HUDEP-2 (cell line): ENCODE data around the gene TTL.
A peak's percentile ranks its signal among the peaks of the same experiment; 100 is the strongest.
"Not testable (repeated sequence)": the region's sequence is repeated elsewhere in the genome, so short reads cannot be mapped to it uniquely, and the experiment has no call there.

Experiments
- DNase-seq, 76 experiments: peaks; one replicate each; lab custom pipeline; 2025; ENCODE audit not compliant: unreplicated experiment in 76 of 76; lab: John Stamatoyannopoulos, UW

TTL gene

GRCh38 chr2:112481528-112482233 is at the start of gene TTL:
Gene TTL, plus strand, starts transcription at chr2:112482156. Its CDS starts 189 bp downstream, at chr2:112482345.
- peak in 66 of 76 experiments; percentile 6 to 72 (median 54) for DNase-seq

GRCh38 chr2:112432390-112432734 is 49.6 kb upstream of the TTL start:
- not testable (repeated sequence) for DNase-seq

GRCh38 chr2:112432735-112433479 is 49.0 kb upstream of the TTL start:
- DNase-seq, result not testable (repeated sequence)

GRCh38 chr2:112433480-112433879 is 48.5 kb upstream of the TTL start, which contains the start of gene RGPD8:
Gene RGPD8, minus strand, starts transcription at chr2:112433645. Its CDS starts 192 bp downstream, at chr2:112433453.
- DNase-seq, result not testable (repeated sequence)

GRCh38 chr2:112433932-112434730 is 47.8 kb upstream of the TTL start:
- no peak for DNase-seq

- not testable (repeated sequence) for DNase-seq
These were observed 46.9 kb upstream of the TTL start for GRCh38 chr2:112434890-112435715.

GRCh38 chr2:112435716-112436431 is 46.1 kb upstream of the TTL start:
- DNase-seq, result not testable (repeated sequence)

GRCh38 chr2:112436993-112437392 is 45.0 kb upstream of the TTL start:
- DNase-seq, result not testable (repeated sequence)

GRCh38 chr2:112437405-112437831 is 44.5 kb upstream of the TTL start:
- not testable (repeated sequence) for DNase-seq

GRCh38 chr2:112438603-112439261 is 43.2 kb upstream of the TTL start:
- not testable (repeated sequence) for DNase-seq

- DNase-seq, result not testable (repeated sequence)
These were observed 37.7 kb upstream of the TTL start for GRCh38 chr2:112444256-112444655.

- DNase-seq, result no peak
These were observed 32.1 kb upstream of the TTL start for GRCh38 chr2:112449854-112450253.

GRCh38 chr2:112451317-112451716 is 30.6 kb upstream of the TTL start:
- no peak for DNase-seq

GRCh38 chr2:112454586-112454985 is 27.4 kb upstream of the TTL start:
- no peak for DNase-seq

GRCh38 chr2:112459372-112459771 is 22.6 kb upstream of the TTL start:
- DNase-seq, result no peak

GRCh38 chr2:112462178-112462577 is 19.8 kb upstream of the TTL start:
- no peak for DNase-seq

- DNase-seq, result no peak
These were observed 18.7 kb upstream of the TTL start for GRCh38 chr2:112463256-112463655.

GRCh38 chr2:112465382-112465781 is 16.6 kb upstream of the TTL start:
- peak in 5 of 76 experiments; percentile 5 to 20 (median 8) for DNase-seq
